Adrenal gland (tissue), 5 donors: ENCODE measurements around the gene C16orf54.

ENCODE experiments used
- CTCF ChIP-seq, 6 experiments: fragments of 450-650 bp in 4 of 6; fragments of 200-600 bp in 2 of 6; sonication (generic) in 1 of 6; IDR thresholded peaks; 1 replicate in 5 of 6; 2 replicates in 1 of 6; pipeline versions ENCODE4 v1.5.1 to v1.8.0; 2016 to 2021; ENCODE audit warnings: antibody characterized with exemption in 6 of 6, mild to moderate bottlenecking in 2 of 6, moderate library complexity in 1 of 6
- POLR2A ChIP-seq, 2 donors: fragments of 450-650 bp; IDR thresholded peaks; one replicate each; pipeline ENCODE4 v1.6.1; 2017; ENCODE audit warnings: antibody characterized with exemption in 2 of 2, mild to moderate bottlenecking in 2 of 2, moderate library complexity in 1 of 2
- donor health status: DM: no; HTN: no; CAD: no.

- TF ChIP-seq POLR2A (IDR thresholded peaks at IDR 0.05) (no peak), CTCF (IDR thresholded peaks at IDR 0.05) (peak; percentile 51 to 76 (median 70))
Measured at GRCh38 chr16:29710227-29711219, 35.3 kb downstream of the C16orf54 start.
